ENCODE results near the gene PACS2. TPM values are rescaled to one million over a fixed set of nuclear protein-coding genes. Genes with fewer than 3 reads are reported as not detected.

Gene PACS2
- total and polyA plus RNA-seq, 5 donors from 2014 or later = 0.72 to 64.0 (median 2.1) TPM

DNA sequence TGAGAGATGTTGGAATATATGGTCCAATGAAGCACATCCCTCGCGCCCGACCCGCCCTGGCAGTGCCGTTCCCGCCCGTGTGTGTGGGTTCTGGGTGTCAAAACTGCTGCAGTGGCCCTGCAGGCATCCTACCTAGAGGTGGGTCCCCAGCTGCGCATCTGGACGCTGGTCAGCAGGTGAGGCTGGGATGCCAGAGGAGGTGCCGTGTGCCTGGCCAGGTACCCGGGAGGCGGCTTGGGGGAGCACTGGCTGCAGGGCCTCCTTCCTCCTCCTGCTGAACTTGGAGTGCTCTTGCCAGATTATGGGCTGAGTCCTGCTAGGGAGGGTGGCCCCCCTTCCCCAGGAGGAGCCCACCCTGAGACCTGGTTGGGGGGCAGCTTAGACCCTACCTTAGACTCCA, 110.3 kb downstream of the PACS2 start:
- DNase-seq (no peak), ATAC-seq (ENCODE audit: low read depth in 2 of 2) (no peak)
- Histone ChIP-seq H3K4me1 (ENCODE audit: control insufficient read depth, insufficient read depth, low read length, poor library complexity, severe bottlenecking) (peaks cover 25% of the 10 kb centered on the region), H3K9me3 (ENCODE audit: control insufficient read depth in 2 of 2, low read length in 2 of 2) (no peaks in the 10 kb centered on the region), H3K4me3 (ENCODE audit: low read depth, low read length) (no peak overlapping the region), H3K27me3 (ENCODE audit: control insufficient read depth, insufficient read depth, low read length) (no peaks in the 10 kb centered on the region), H3K36me3 (ENCODE audit: control insufficient read depth, insufficient read depth, low read length) (no peaks in the 10 kb centered on the region), H3K27ac (ENCODE audit: insufficient read depth, low read length, poor library complexity, severe bottlenecking) (no peak overlapping the region)
- H3K27ac Mint-ChIP-seq = peak overlapping the region in 1 of 3 donors; percentile 60
- H3K4me3 Mint-ChIP-seq = no peak overlapping the region
- no peaks in the 10 kb centered on the region for H3K27me3 Mint-ChIP-seq
- H3K4me1 Mint-ChIP-seq = peaks cover 0 to 42% (median 11%) of the 10 kb centered on the region in 4 donors
- peaks cover 6% of the 10 kb centered on the region for H3K36me3 Mint-ChIP-seq
- peaks cover 0 to 3% (median 0%) of the 10 kb centered on the region in 7 donors for H3K9me3 Mint-ChIP-seq

- no peaks in the 10 kb centered on the region for H3K27me3 Mint-ChIP-seq
- Histone ChIP-seq H3K4me3 (ENCODE audit: low read depth, low read length) (no peak overlapping the region), H3K4me1 (ENCODE audit: control insufficient read depth, insufficient read depth, low read length, poor library complexity, severe bottlenecking) (peaks cover 19% of the 10 kb centered on the region), H3K36me3 (ENCODE audit: control insufficient read depth, insufficient read depth, low read length) (no peaks in the 10 kb centered on the region), H3K9me3 (ENCODE audit: control insufficient read depth in 2 of 2, low read length in 2 of 2) (no peaks in the 10 kb centered on the region), H3K27me3 (ENCODE audit: control insufficient read depth, insufficient read depth, low read length) (no peaks in the 10 kb centered on the region), H3K27ac (ENCODE audit: insufficient read depth, low read length, poor library complexity, severe bottlenecking) (no peak overlapping the region)
- H3K4me3 Mint-ChIP-seq = no peak overlapping the region
- no peak overlapping the region for H3K27ac Mint-ChIP-seq
- peaks cover 0 to 41% (median 16%) of the 10 kb centered on the region in 4 donors for H3K4me1 Mint-ChIP-seq
- DNase-seq (no peak), ATAC-seq (ENCODE audit: low read depth in 2 of 2) (no peak)
- peaks cover 0 to 3% (median 0%) of the 10 kb centered on the region in 7 donors for H3K9me3 Mint-ChIP-seq
- H3K36me3 Mint-ChIP-seq = peaks cover 6% of the 10 kb centered on the region
Measured at GRCh38 chr14:105425823-105426247, 111.3 kb downstream of the PACS2 start.

- peaks cover 0 to 33% (median 16%) of the 10 kb centered on the region in 4 donors for H3K4me1 Mint-ChIP-seq
- no peak overlapping the region for H3K27ac ChIP-seq (ENCODE audit: insufficient read depth, low read length, poor library complexity, severe bottlenecking)
- H3K9me3 Mint-ChIP-seq = peaks cover 0 to 3% (median 0%) of the 10 kb centered on the region in 7 donors
- H3K27me3 ChIP-seq (ENCODE audit: control insufficient read depth, insufficient read depth, low read length) = no peaks in the 10 kb centered on the region
- H3K4me3 ChIP-seq (ENCODE audit: low read depth, low read length) = no peak overlapping the region
- H3K36me3 Mint-ChIP-seq = peaks cover 10% of the 10 kb centered on the region
- no peak overlapping the region for H3K27ac Mint-ChIP-seq
- no peaks in the 10 kb centered on the region for H3K36me3 ChIP-seq (ENCODE audit: control insufficient read depth, insufficient read depth, low read length)
- ATAC-seq (ENCODE audit: low read depth in 2 of 2) (no peak), DNase-seq (no peak)
- peak overlapping the region in 2 of 4 donors; percentile 7 to 53 for H3K4me3 Mint-ChIP-seq
- peaks cover 12% of the 10 kb centered on the region for H3K4me1 ChIP-seq (ENCODE audit: control insufficient read depth, insufficient read depth, low read length, poor library complexity, severe bottlenecking)
- no peaks in the 10 kb centered on the region for H3K27me3 Mint-ChIP-seq
- no peaks in the 10 kb centered on the region for H3K9me3 ChIP-seq (ENCODE audit: control insufficient read depth in 2 of 2, low read length in 2 of 2)
Measured at GRCh38 chr14:105426416-105427130, 112.0 kb downstream of the PACS2 start.

- peaks cover 0 to 25% (median 14%) of the 10 kb centered on the region in 4 donors for H3K4me1 Mint-ChIP-seq
- H3K9me3 Mint-ChIP-seq = peaks cover 0 to 3% (median 0%) of the 10 kb centered on the region in 7 donors
- H3K9me3 ChIP-seq (ENCODE audit: control insufficient read depth in 2 of 2, low read length in 2 of 2) = no peaks in the 10 kb centered on the region
- H3K4me1 ChIP-seq (ENCODE audit: control insufficient read depth, insufficient read depth, low read length, poor library complexity, severe bottlenecking) = peaks cover 3% of the 10 kb centered on the region
- peak overlapping the region in 1 of 4 donors; percentile 53 for H3K4me3 Mint-ChIP-seq
- no peak for DNase-seq
- H3K36me3 ChIP-seq (ENCODE audit: control insufficient read depth, insufficient read depth, low read length) = no peaks in the 10 kb centered on the region
- no peaks in the 10 kb centered on the region for H3K27me3 ChIP-seq (ENCODE audit: control insufficient read depth, insufficient read depth, low read length)
- ATAC-seq (ENCODE audit: low read depth in 2 of 2) = no peak
- no peak overlapping the region for H3K27ac ChIP-seq (ENCODE audit: insufficient read depth, low read length, poor library complexity, severe bottlenecking)
- no peak overlapping the region for H3K27ac Mint-ChIP-seq
- H3K27me3 Mint-ChIP-seq = no peaks in the 10 kb centered on the region
- peaks cover 10% of the 10 kb centered on the region for H3K36me3 Mint-ChIP-seq
- H3K4me3 ChIP-seq (ENCODE audit: low read depth, low read length) = no peak overlapping the region
Measured at GRCh38 chr14:105427412-105427811, 112.9 kb downstream of the PACS2 start.

GRCh38 chr14:105427936-105428485, 113.5 kb downstream of the PACS2 start:
- Histone ChIP-seq H3K27ac (ENCODE audit: insufficient read depth, low read length, poor library complexity, severe bottlenecking) (no peak overlapping the region), H3K9me3 (ENCODE audit: control insufficient read depth in 2 of 2, low read length in 2 of 2) (no peaks in the 10 kb centered on the region), H3K4me1 (ENCODE audit: control insufficient read depth, insufficient read depth, low read length, poor library complexity, severe bottlenecking) (no peaks in the 10 kb centered on the region), H3K27me3 (ENCODE audit: control insufficient read depth, insufficient read depth, low read length) (no peaks in the 10 kb centered on the region), H3K36me3 (ENCODE audit: control insufficient read depth, insufficient read depth, low read length) (no peaks in the 10 kb centered on the region), H3K4me3 (ENCODE audit: low read depth, low read length) (no peak overlapping the region)
- ATAC-seq (ENCODE audit: low read depth in 2 of 2) (no peak), DNase-seq (no peak)
- Mint-ChIP-seq H3K9me3 (peaks cover 0 to 3% (median 0%) of the 10 kb centered on the region in 7 donors), H3K4me1 (peaks cover 0 to 22% (median 13%) of the 10 kb centered on the region in 4 donors), H3K36me3 (peaks cover 10% of the 10 kb centered on the region), H3K27ac (peak overlapping the region in 1 of 3 donors; percentile 69), H3K4me3 (peak overlapping the region in 1 of 4 donors; percentile 21), H3K27me3 (no peaks in the 10 kb centered on the region)

GRCh38 chr14:105430042-105430441, 115.5 kb downstream of the PACS2 start:
- no peak for DNase-seq
- Mint-ChIP-seq H3K4me3 (no peak overlapping the region), H3K9me3 (peaks cover 0 to 3% (median 0%) of the 10 kb centered on the region in 7 donors), H3K27me3 (no peaks in the 10 kb centered on the region), H3K27ac (no peak overlapping the region), H3K36me3 (peaks cover 7% of the 10 kb centered on the region), H3K4me1 (peaks cover 0 to 26% (median 18%) of the 10 kb centered on the region in 4 donors)
- H3K36me3 ChIP-seq (ENCODE audit: control insufficient read depth, insufficient read depth, low read length) = no peaks in the 10 kb centered on the region
- H3K27me3 ChIP-seq (ENCODE audit: control insufficient read depth, insufficient read depth, low read length) = no peaks in the 10 kb centered on the region
- H3K27ac ChIP-seq (ENCODE audit: insufficient read depth, low read length, poor library complexity, severe bottlenecking) = no peak overlapping the region
- H3K4me1 ChIP-seq (ENCODE audit: control insufficient read depth, insufficient read depth, low read length, poor library complexity, severe bottlenecking) = no peaks in the 10 kb centered on the region
- H3K4me3 ChIP-seq (ENCODE audit: low read depth, low read length) = no peak overlapping the region
- no peaks in the 10 kb centered on the region for H3K9me3 ChIP-seq (ENCODE audit: control insufficient read depth in 2 of 2, low read length in 2 of 2)
- ATAC-seq (ENCODE audit: low read depth in 2 of 2) = no peak

DNA sequence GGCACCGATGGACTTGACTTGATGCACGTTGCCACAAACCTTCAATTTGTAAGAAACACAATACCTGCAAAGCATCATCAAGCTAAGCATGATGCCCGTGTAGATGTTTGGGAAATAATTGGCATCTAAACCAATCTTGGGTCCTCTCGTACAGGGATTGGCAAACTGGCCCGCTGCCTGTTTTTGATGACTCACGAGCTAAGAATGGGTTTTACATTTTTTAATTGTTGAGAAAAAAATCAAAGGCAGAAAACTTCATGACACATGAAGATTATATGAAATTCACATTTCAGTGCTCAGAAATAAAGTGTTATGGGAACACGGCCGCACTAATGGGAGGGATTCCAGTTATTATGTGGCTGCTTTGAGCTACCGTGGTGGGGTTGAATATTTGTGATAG, 116.0 kb downstream of the PACS2 start:
- ATAC-seq (ENCODE audit: low read depth in 2 of 2) (no peak), DNase-seq (no peak)
- H3K27ac Mint-ChIP-seq = no peak overlapping the region
- no peaks in the 10 kb centered on the region for H3K27me3 Mint-ChIP-seq
- H3K4me1 Mint-ChIP-seq = peaks cover 0 to 29% (median 18%) of the 10 kb centered on the region in 4 donors
- no peak overlapping the region for H3K4me3 Mint-ChIP-seq
- no peak overlapping the region for H3K4me3 ChIP-seq (ENCODE audit: low read depth, low read length)
- H3K9me3 Mint-ChIP-seq = peaks cover 0 to 3% (median 0%) of the 10 kb centered on the region in 7 donors
- H3K27ac ChIP-seq (ENCODE audit: insufficient read depth, low read length, poor library complexity, severe bottlenecking) = no peak overlapping the region
- H3K9me3 ChIP-seq (ENCODE audit: control insufficient read depth in 2 of 2, low read length in 2 of 2) = no peaks in the 10 kb centered on the region
- peaks cover 7% of the 10 kb centered on the region for H3K36me3 Mint-ChIP-seq
- no peaks in the 10 kb centered on the region for H3K4me1 ChIP-seq (ENCODE audit: control insufficient read depth, insufficient read depth, low read length, poor library complexity, severe bottlenecking)
- H3K27me3 ChIP-seq (ENCODE audit: control insufficient read depth, insufficient read depth, low read length) = no peaks in the 10 kb centered on the region
- H3K36me3 ChIP-seq (ENCODE audit: control insufficient read depth, insufficient read depth, low read length) = no peaks in the 10 kb centered on the region

Measured in CD4-positive, CD25-positive, alpha-beta regulatory T cell (primary cell).